ENCODE results near the gene PPFIA2.

The PPFIA2 gene

GRCh38 chr12:81564237-81564636, 194.9 kb downstream of the PPFIA2 start:
- Histone ChIP-seq H2AFZ (ENCODE audit: low read length) (no peak overlapping the region), H3K4me2 (ENCODE audit: low read depth, low read length, poor library complexity, severe bottlenecking) (no peak overlapping the region), H3K9ac (ENCODE audit: low read depth, low read length, poor library complexity, severe bottlenecking) (no peak overlapping the region), H3K79me2 (ENCODE audit: insufficient read depth, low read length) (no peaks in the 10 kb centered on the region), H3K36me3 (ENCODE audit: insufficient read depth, low read length) (no peaks in the 10 kb centered on the region), H3F3A (ENCODE audit: low read depth) (no peaks in the 10 kb centered on the region), H3K4me3 (ENCODE audit: low read length, poor library complexity, severe bottlenecking) (no peak overlapping the region), H3K9me3 (ENCODE audit: insufficient read depth, low read depth, low read length) (no peaks in the 10 kb centered on the region), H3K27me3 (ENCODE audit: insufficient read depth, low read length, poor library complexity, severe bottlenecking) (no peaks in the 10 kb centered on the region), H4K20me1 (ENCODE audit: insufficient read depth, low read length, poor library complexity, severe bottlenecking) (no peaks in the 10 kb centered on the region), H3K9me2 (replicated peaks; ENCODE audit: low read depth, low read length) (no peaks in the 10 kb centered on the region), H3K4me1 (ENCODE audit: insufficient read depth, low read length, poor library complexity, severe bottlenecking) (no peaks in the 10 kb centered on the region)
- TF ChIP-seq CTCF (conservative IDR thresholded peaks at IDR 0.05; ENCODE audit: low read length) (no peak), EZH2phosphoT487 (IDR thresholded peaks at IDR 0.05; ENCODE audit: borderline replicate concordance) (no peak)

- Histone ChIP-seq H3K9ac (ENCODE audit: low read depth, low read length, poor library complexity, severe bottlenecking) (no peak overlapping the region), H3K4me2 (ENCODE audit: low read depth, low read length, poor library complexity, severe bottlenecking) (no peak overlapping the region), H3K9me3 (ENCODE audit: insufficient read depth, low read depth, low read length) (no peaks in the 10 kb centered on the region), H3F3A (ENCODE audit: low read depth) (no peaks in the 10 kb centered on the region), H4K20me1 (ENCODE audit: insufficient read depth, low read length, poor library complexity, severe bottlenecking) (no peaks in the 10 kb centered on the region), H3K36me3 (ENCODE audit: insufficient read depth, low read length) (no peaks in the 10 kb centered on the region), H3K4me1 (ENCODE audit: insufficient read depth, low read length, poor library complexity, severe bottlenecking) (no peaks in the 10 kb centered on the region), H3K79me2 (ENCODE audit: insufficient read depth, low read length) (no peaks in the 10 kb centered on the region), H3K9me2 (replicated peaks; ENCODE audit: low read depth, low read length) (no peaks in the 10 kb centered on the region), H2AFZ (ENCODE audit: low read length) (no peak overlapping the region), H3K27me3 (ENCODE audit: insufficient read depth, low read length, poor library complexity, severe bottlenecking) (no peaks in the 10 kb centered on the region), H3K4me3 (ENCODE audit: low read length, poor library complexity, severe bottlenecking) (no peak overlapping the region)
- TF ChIP-seq EZH2phosphoT487 (IDR thresholded peaks at IDR 0.05; ENCODE audit: borderline replicate concordance) = no peak
- TF ChIP-seq CTCF (conservative IDR thresholded peaks at IDR 0.05; ENCODE audit: low read length) = no peak
These were observed 201.1 kb downstream of the PPFIA2 start for GRCh38 chr12:81558031-81558430.

- H3K27me3 ChIP-seq (ENCODE audit: insufficient read depth, low read length, poor library complexity, severe bottlenecking) = no peaks in the 10 kb centered on the region
- no peaks in the 10 kb centered on the region for H3K9me2 ChIP-seq (replicated peaks; ENCODE audit: low read depth, low read length)
- no peak overlapping the region for H2AFZ ChIP-seq (ENCODE audit: low read length)
- no peak overlapping the region for H3K4me3 ChIP-seq (ENCODE audit: low read length, poor library complexity, severe bottlenecking)
- H4K20me1 ChIP-seq (ENCODE audit: insufficient read depth, low read length, poor library complexity, severe bottlenecking) = no peaks in the 10 kb centered on the region
- no peaks in the 10 kb centered on the region for H3K9me3 ChIP-seq (ENCODE audit: insufficient read depth, low read depth, low read length)
- no peak for TF ChIP-seq CTCF (conservative IDR thresholded peaks at IDR 0.05; ENCODE audit: low read length)
- no peak for TF ChIP-seq EZH2phosphoT487 (IDR thresholded peaks at IDR 0.05; ENCODE audit: borderline replicate concordance)
- H3K9ac ChIP-seq (ENCODE audit: low read depth, low read length, poor library complexity, severe bottlenecking) = no peak overlapping the region
- no peaks in the 10 kb centered on the region for H3K4me1 ChIP-seq (ENCODE audit: insufficient read depth, low read length, poor library complexity, severe bottlenecking)
- H3F3A ChIP-seq (ENCODE audit: low read depth) = no peaks in the 10 kb centered on the region
- no peaks in the 10 kb centered on the region for H3K36me3 ChIP-seq (ENCODE audit: insufficient read depth, low read length)
- no peak overlapping the region for H3K4me2 ChIP-seq (ENCODE audit: low read depth, low read length, poor library complexity, severe bottlenecking)
- H3K79me2 ChIP-seq (ENCODE audit: insufficient read depth, low read length) = no peaks in the 10 kb centered on the region
These were observed 212.3 kb downstream of the PPFIA2 start for GRCh38 chr12:81546811-81547210.

All from Loucy (cell line).